Nephron progenitor cell (in vitro differentiated cells): ENCODE results near the gene DGCR2.

Experiments used
- DNase-seq: peaks from one replicate; pipeline ENCODE4 v3.0.0; 2021
- H3K27ac Mint-ChIP-seq: 2 replicates; pipeline ENCODE4 v1.8.0; 2021; ENCODE audit warnings: mild to moderate bottlenecking, moderate library complexity, mixed read lengths
- H3K27me3 Mint-ChIP-seq: 2 replicates; pipeline ENCODE4 v1.8.0; 2021; ENCODE audit warnings: mild to moderate bottlenecking, low read depth, mixed read lengths; ENCODE audit not compliant: poor library complexity
- H3K36me3 Mint-ChIP-seq: 2 replicates; pipeline ENCODE4 v1.8.0; 2021; ENCODE audit warnings: low read depth, mixed read lengths
- H3K4me1 Mint-ChIP-seq: 2 replicates; pipeline ENCODE4 v1.8.0; 2021; ENCODE audit warnings: mixed read lengths
- H3K4me3 Mint-ChIP-seq: 2 replicates; pipeline ENCODE4 v1.8.0; 2021; ENCODE audit warnings: mild to moderate bottlenecking, moderate library complexity, mixed read lengths
- H3K9me3 Mint-ChIP-seq: 2 replicates; pipeline ENCODE4 v1.8.0; 2021; ENCODE audit warnings: mild to moderate bottlenecking, moderate library complexity, mixed read lengths
- CTCF ChIP-seq: fragments of 200-600 bp; sonication (generic); IDR thresholded peaks from 2 replicates; pipeline ENCODE4 v1.5.0; 2021; ENCODE audit warnings: antibody characterized with exemption

Gene DGCR2

GRCh38 chr22:19106886-19107729 is 15.1 kb downstream of the DGCR2 start:
- Mint-ChIP-seq H3K36me3 (peaks cover 8% of the 10 kb centered on the region), H3K27me3 (no peaks in the 10 kb centered on the region), H3K27ac (no peak overlapping the region), H3K4me3 (no peak overlapping the region), H3K9me3 (peaks cover 2% of the 10 kb centered on the region), H3K4me1 (peaks cover 42% of the 10 kb centered on the region)
- TF ChIP-seq CTCF = no peak
- no peak for DNase-seq

GRCh38 chr22:19105867-19106802 is 16.1 kb downstream of the DGCR2 start:
- no peak for DNase-seq
- Mint-ChIP-seq H3K27ac (peak overlapping the region; percentile 77), H3K9me3 (peaks cover 6% of the 10 kb centered on the region), H3K36me3 (peaks cover 17% of the 10 kb centered on the region), H3K4me3 (no peak overlapping the region), H3K27me3 (no peaks in the 10 kb centered on the region), H3K4me1 (peaks cover 36% of the 10 kb centered on the region)
- TF ChIP-seq CTCF = peak; percentile 9

GRCh38 chr22:19105456-19105855 is 16.8 kb downstream of the DGCR2 start:
- no peak for DNase-seq
- TF ChIP-seq CTCF = no peak
- Mint-ChIP-seq H3K27ac (no peak overlapping the region), H3K4me3 (no peak overlapping the region), H3K36me3 (peaks cover 22% of the 10 kb centered on the region), H3K9me3 (peaks cover 6% of the 10 kb centered on the region), H3K4me1 (peaks cover 31% of the 10 kb centered on the region), H3K27me3 (no peaks in the 10 kb centered on the region)

GRCh38 chr22:19103880-19104821 is 18.1 kb downstream of the DGCR2 start:
- peaks cover 22% of the 10 kb centered on the region for H3K36me3 Mint-ChIP-seq
- peaks cover 19% of the 10 kb centered on the region for H3K4me1 Mint-ChIP-seq
- no peak for DNase-seq
- no peak overlapping the region for H3K4me3 Mint-ChIP-seq
- H3K27me3 Mint-ChIP-seq = no peaks in the 10 kb centered on the region
- H3K27ac Mint-ChIP-seq = peak overlapping the region; percentile 55
- TF ChIP-seq CTCF = no peak
- H3K9me3 Mint-ChIP-seq = peaks cover 6% of the 10 kb centered on the region

- Mint-ChIP-seq H3K9me3 (peaks cover 6% of the 10 kb centered on the region), H3K4me1 (peaks cover 10% of the 10 kb centered on the region), H3K27me3 (no peaks in the 10 kb centered on the region), H3K4me3 (no peak overlapping the region), H3K27ac (peak overlapping the region; percentile 64), H3K36me3 (peaks cover 56% of the 10 kb centered on the region)
- no peak for DNase-seq
- TF ChIP-seq CTCF = no peak
These were observed 24.1 kb downstream of the DGCR2 start for GRCh38 chr22:19098157-19098556.
